ENCODE measurements around the gene SLC23A2.

- TF ChIP-seq, protein P1, sequence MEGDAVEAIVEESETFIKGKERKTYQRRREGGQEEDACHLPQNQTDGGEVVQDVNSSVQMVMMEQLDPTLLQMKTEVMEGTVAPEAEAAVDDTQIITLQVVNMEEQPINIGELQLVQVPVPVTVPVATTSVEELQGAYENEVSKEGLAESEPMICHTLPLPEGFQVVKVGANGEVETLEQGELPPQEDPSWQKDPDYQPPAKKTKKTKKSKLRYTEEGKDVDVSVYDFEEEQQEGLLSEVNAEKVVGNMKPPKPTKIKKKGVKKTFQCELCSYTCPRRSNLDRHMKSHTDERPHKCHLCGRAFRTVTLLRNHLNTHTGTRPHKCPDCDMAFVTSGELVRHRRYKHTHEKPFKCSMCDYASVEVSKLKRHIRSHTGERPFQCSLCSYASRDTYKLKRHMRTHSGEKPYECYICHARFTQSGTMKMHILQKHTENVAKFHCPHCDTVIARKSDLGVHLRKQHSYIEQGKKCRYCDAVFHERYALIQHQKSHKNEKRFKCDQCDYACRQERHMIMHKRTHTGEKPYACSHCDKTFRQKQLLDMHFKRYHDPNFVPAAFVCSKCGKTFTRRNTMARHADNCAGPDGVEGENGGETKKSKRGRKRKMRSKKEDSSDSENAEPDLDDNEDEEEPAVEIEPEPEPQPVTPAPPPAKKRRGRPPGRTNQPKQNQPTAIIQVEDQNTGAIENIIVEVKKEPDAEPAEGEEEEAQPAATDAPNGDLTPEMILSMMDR (IDR thresholded peaks at IDR 0.05): no peak
- no peak for TF ChIP-seq POLR2A (IDR thresholded peaks at IDR 0.05)
Measured at GRCh38 chr20:5039889-5040288, 38.6 kb upstream of the SLC23A2 start.
